H1 (cell line): ENCODE data around the gene CCDC185. TPM values are rescaled to one million over a fixed set of nuclear protein-coding genes. Genes with fewer than 3 reads are reported as not detected.

Source experiments
- CTCF ChIA-PET: fragments of 300-600 bp; sonication (Branson Sonifier 250); formaldehyde crosslinking; loops from one replicate; lab custom pipeline; 2021; ENCODE audit not compliant: partially characterized antibody; lab: Charles Lee
- POLR2A ChIA-PET: fragments of 300-600 bp; sonication (Branson Sonifier 250); formaldehyde crosslinking; loops from one replicate; lab custom pipeline; 2021; ENCODE audit warnings: inconsistent platforms; ENCODE audit not compliant: partially characterized antibody; lab: Charles Lee
- DNase-seq, 2 experiments: peaks; one replicate each; pipeline versions ENCODE4 v3.0.0 to v3.0.0-alpha.2; 2010 to 2022; ENCODE audit warnings: low spot score in 2 of 2, low read depth in 1 of 2, mixed read lengths in 1 of 2
- FAIRE-seq: peaks from 2 replicates; lab custom pipeline; 2011; peaks lifted over from hg19 to GRCh38; lab: Jason Lieb, UNC
- H2AFZ ChIP-seq: 2 replicates; pipeline ENCODE4 v1.8.1; 2012; ENCODE audit warnings: low read length, inconsistent platforms
- H2AK5ac ChIP-seq: 2 replicates; pipeline ENCODE4 v1.6.1; 2013; ENCODE audit warnings: low read depth, low read length
- H2BK120ac ChIP-seq: replicated peaks from 2 replicates; pipeline ENCODE3; 2013; ENCODE audit warnings: low read depth, low read length, inconsistent platforms
- H2BK12ac ChIP-seq: 2 replicates; pipeline ENCODE4 v1.6.1; 2013; ENCODE audit warnings: low read depth, low read length
- H2BK15ac ChIP-seq: 2 replicates; pipeline ENCODE4 v1.6.1; 2013; ENCODE audit warnings: low read length
- H2BK20ac ChIP-seq: 2 replicates; pipeline ENCODE4 v1.6.1; 2013; ENCODE audit warnings: low read length
- H2BK5ac ChIP-seq: 2 replicates; pipeline ENCODE4 v1.6.1; 2013; ENCODE audit warnings: low read depth, low read length
- H3K14ac ChIP-seq: 2 replicates; pipeline ENCODE4 v1.6.1; 2013; ENCODE audit warnings: inconsistent platforms; ENCODE audit not compliant: insufficient read length
- H3K18ac ChIP-seq: 2 replicates; pipeline ENCODE4 v1.6.1; 2013; ENCODE audit warnings: low read length; ENCODE audit errors: extremely low read depth
- H3K23ac ChIP-seq: 2 replicates; pipeline ENCODE4 v1.6.1; 2013; ENCODE audit warnings: inconsistent platforms; ENCODE audit not compliant: insufficient read length
- H3K23me2 ChIP-seq: 2 replicates; pipeline ENCODE4 v1.6.1; 2013; ENCODE audit warnings: low read depth, low read length
- H3K27ac ChIP-seq: 2 replicates; pipeline ENCODE4 v1.6.1; 2011; ENCODE audit warnings: low read depth, low read length, inconsistent platforms
- H3K27me3 ChIP-seq, 4 experiments: replicated peaks in 1 of 4; 1 replicate in 1 of 4; 2 replicates in 3 of 4; pipeline versions ENCODE4 v1.6.1 to v1.8.1; 2011 to 2013; ENCODE audit warnings: low read length in 3 of 4, mild to moderate bottlenecking in 3 of 4, inconsistent platforms in 2 of 4, mixed read lengths in 2 of 4, moderate library complexity in 1 of 4; ENCODE audit not compliant: control insufficient read depth in 3 of 4, insufficient read depth in 3 of 4; ENCODE audit errors: extremely low read depth in 1 of 4
- H3K36me3 ChIP-seq, 4 experiments: 2 replicates each; pipeline versions ENCODE4 v1.6.1 to v1.8.1; 2011 to 2013; ENCODE audit warnings: mild to moderate bottlenecking in 4 of 4, low read length in 3 of 4, moderate library complexity in 2 of 4, control low read depth in 1 of 4, inconsistent platforms in 1 of 4; ENCODE audit not compliant: insufficient read depth in 4 of 4, control insufficient read depth in 2 of 4
- H3K4ac ChIP-seq: replicated peaks from 2 replicates; pipeline ENCODE3; 2013; ENCODE audit warnings: low read length, low read depth, mixed read lengths, inconsistent platforms; ENCODE audit not compliant: insufficient read length
- H3K4me1 ChIP-seq, 4 experiments: replicated peaks in 1 of 4; 1 replicate in 1 of 4; 2 replicates in 3 of 4; pipeline versions ENCODE4 v1.6.1 to v1.8.1; 2011 to 2013; ENCODE audit warnings: low read length in 3 of 4, inconsistent platforms in 2 of 4, mixed read lengths in 1 of 4; ENCODE audit not compliant: insufficient read depth in 4 of 4, control insufficient read depth in 3 of 4
- H3K4me2 ChIP-seq, 2 experiments: 2 replicates each; pipeline versions ENCODE4 v1.6.1 to v1.8.1; 2011 to 2013; ENCODE audit warnings: low read depth in 2 of 2, low read length in 2 of 2, control low read depth in 1 of 2, inconsistent platforms in 1 of 2, mild to moderate bottlenecking in 1 of 2; ENCODE audit not compliant: insufficient read depth in 1 of 2
- H3K4me3 ChIP-seq, 4 experiments: fragments of 200-600, 300-600 bp in 1 of 4; sonication (generic), shearing (Covaris generic), sonication (Bioruptor Twin) in 1 of 4; 2 replicates each; pipeline versions ENCODE4 v1.5.1 to v1.8.1; 2011 to 2016; ENCODE audit warnings: low read length in 4 of 4, low read depth in 3 of 4, control low read depth in 2 of 4, inconsistent platforms in 2 of 4, mild to moderate bottlenecking in 2 of 4, mixed read lengths in 1 of 4, moderate library complexity in 1 of 4; ENCODE audit not compliant: insufficient read depth in 2 of 4; ENCODE audit errors: extremely low read depth in 1 of 4
- H3K56ac ChIP-seq: replicated peaks from 2 replicates; pipeline ENCODE3; 2013; ENCODE audit warnings: low read depth, mild to moderate bottlenecking, mixed read lengths, low read length, inconsistent platforms; ENCODE audit not compliant: insufficient read length
- H3K79me1 ChIP-seq: 2 replicates; pipeline ENCODE4 v1.6.1; 2013; ENCODE audit warnings: low read depth, low read length, control low read depth
- H3K79me2 ChIP-seq, 2 experiments: 2 replicates each; pipeline versions ENCODE4 v1.6.1 to v1.8.1; 2012 to 2013; ENCODE audit warnings: low read length in 2 of 2, mild to moderate bottlenecking in 2 of 2, inconsistent platforms in 1 of 2; ENCODE audit not compliant: insufficient read depth in 2 of 2, control insufficient read depth in 1 of 2
- H3K9ac ChIP-seq, 4 experiments: replicated peaks in 1 of 4; 1 replicate in 1 of 4; 2 replicates in 3 of 4; pipeline versions ENCODE4 v1.6.1 to v1.8.1; 2011 to 2013; ENCODE audit warnings: low read depth in 3 of 4, low read length in 3 of 4, control low read depth in 2 of 4, mild to moderate bottlenecking in 2 of 4, moderate library complexity in 2 of 4, inconsistent platforms in 1 of 4; ENCODE audit errors: extremely low read depth in 1 of 4
- H3K9me3 ChIP-seq, 2 experiments: 2 replicates each; pipeline versions ENCODE4 v1.6.1 to v1.8.1; 2012 to 2013; ENCODE audit warnings: mild to moderate bottlenecking in 2 of 2, moderate library complexity in 2 of 2, control low read depth in 1 of 2, inconsistent platforms in 1 of 2, low read depth in 1 of 2, low read length in 1 of 2, mixed read lengths in 1 of 2; ENCODE audit not compliant: insufficient read depth in 2 of 2
- H4K20me1 ChIP-seq, 2 experiments: replicated peaks in 1 of 2; 2 replicates each; pipeline versions ENCODE3 to v1.8.1; 2011 to 2013; ENCODE audit warnings: inconsistent platforms in 2 of 2, low read length in 2 of 2, mild to moderate bottlenecking in 1 of 2; ENCODE audit not compliant: insufficient read depth in 2 of 2, control insufficient read depth in 1 of 2
- H4K5ac ChIP-seq: 2 replicates; pipeline ENCODE4 v1.6.1; 2013; ENCODE audit warnings: low read length, low read depth, mixed read lengths, inconsistent platforms; ENCODE audit not compliant: insufficient read length
- H4K8ac ChIP-seq: 2 replicates; pipeline ENCODE4 v1.8.0; 2013; ENCODE audit warnings: mild to moderate bottlenecking, moderate library complexity, low read length, inconsistent platforms; ENCODE audit not compliant: insufficient read depth; ENCODE audit errors: extremely low read depth
- H4K91ac ChIP-seq: replicated peaks from 2 replicates; pipeline ENCODE3; 2013; ENCODE audit warnings: low read length, mixed read lengths, inconsistent platforms; ENCODE audit not compliant: insufficient read length
- CBX8 ChIP-seq: fragments of 300-800, 300-1000 bp; sonication (generic); IDR thresholded peaks from 2 replicates; pipeline ENCODE4 v1.7.1; 2016; ENCODE audit warnings: low read depth, low read length, borderline replicate concordance
- CHD2 ChIP-seq: IDR thresholded peaks from 2 replicates; pipeline ENCODE4 v1.6.1; 2012; ENCODE audit warnings: low read length, improper control_type of control experiment
- EP300 ChIP-seq, 2 experiments: IDR thresholded peaks; 1 replicate in 1 of 2; 2 replicates in 1 of 2; pipeline ENCODE4 v1.6.1; 2011 to 2012; ENCODE audit warnings: low read depth in 2 of 2, low read length in 2 of 2, mild to moderate bottlenecking in 2 of 2, borderline replicate concordance in 1 of 2, inconsistent platforms in 1 of 2, moderate library complexity in 1 of 2
- MAFK ChIP-seq: IDR thresholded peaks from 2 replicates; pipeline ENCODE4 v1.6.1; 2012; ENCODE audit warnings: low read depth, mild to moderate bottlenecking, improper control_type of control experiment, low read length
- POLR2AphosphoS5 ChIP-seq: IDR thresholded peaks from 2 replicates; pipeline ENCODE4 v1.6.1; 2011; ENCODE audit warnings: low read depth, low read length
- WGBS, 2 experiments: shearing (Covaris generic) in 1 of 2; methylation state at CpG; one replicate each; pipeline versions ENCODE4 v1.1.6 to v1.1.7; 2013 to 2015; ENCODE audit warnings: low lambda C conversion rate in 2 of 2, mixed read lengths in 2 of 2, inconsistent platforms in 1 of 2, low coverage in 1 of 2, missing lambda C conversion rate in 1 of 2; ENCODE audit not compliant: insufficient replicate concordance in 2 of 2, insufficient coverage in 1 of 2, insufficient read length in 1 of 2; ENCODE audit errors: extremely low coverage in 1 of 2, missing lambda C conversion rate in 1 of 2; 5-methylcytosine and 5-hydroxymethylcytosine counted together
- polyA plus RNA-seq, 7 experiments: library from polyadenylated mRNA; depleted of rRNA in 3 of 7; stranded (reverse) in 5 of 7; unstranded in 2 of 7; fragments of >200 nt in 5 of 7; fragments of 200-250 nt in 2 of 7; gene quantifications; 1 replicate in 5 of 7; 2 replicates in 1 of 7; 4 replicates in 1 of 7; pipeline versions ENCODE4 v1.2.1 to v1.2.3, GENCODE V29; 2011 to 2013; ENCODE audit warnings: missing spikeins in 2 of 7, mixed read lengths in 2 of 7
- total RNA-seq: library from RNA; stranded (reverse); fragmentation: NEBNext Ultra II Directional; extraction: Animal tissue kit (Norgen Biotek cat#: 25700); gene quantifications from 2 replicates; pipeline ENCODE4 v1.2.1, GENCODE V29; 2021

The CCDC185 gene
- total and polyA plus RNA-seq, 2 of the 8 experiments (the other 6 are each of a cell fraction or from before 2014, with no cell fraction given), result not detected

GRCh38 chr1:223347583-223347982, 45.6 kb upstream of the CCDC185 start:
- Histone ChIP-seq H4K91ac (no peak overlapping the region), H3K36me3 (no peaks in the 10 kb centered on the region), H2AFZ (no peak overlapping the region), H2BK15ac (no peak overlapping the region), H3K4me2 (no peak overlapping the region), H3K14ac (no peak overlapping the region), H4K20me1 (no peaks in the 10 kb centered on the region), H3K27ac (no peak overlapping the region), H2BK12ac (no peak overlapping the region), H3K9ac (no peak overlapping the region), H3K4me1 (peaks cover 0 to 4% (median 2%) of the 10 kb centered on the region in 4 experiments; a peak in 2 of 7 replicates), H3K56ac (no peak overlapping the region), H2BK20ac (no peak overlapping the region), H3K9me3 (no peaks in the 10 kb centered on the region), H3K79me2 (no peaks in the 10 kb centered on the region), H2BK5ac (no peak overlapping the region), H2BK120ac (no peak overlapping the region), H3K4ac (no peak overlapping the region), H3K4me3 (no peak overlapping the region), H3K27me3 (no peaks in the 10 kb centered on the region), H3K79me1 (no peaks in the 10 kb centered on the region), H4K8ac (no peak overlapping the region), H3K23me2 (no peaks in the 10 kb centered on the region), H2AK5ac (no peak overlapping the region), H3K18ac (no peak overlapping the region), H4K5ac (no peak overlapping the region), H3K23ac (no peak overlapping the region)
- ChIA-PET CTCF (interaction anchor here (1.9 to 8.0 kb wide), 3 partner anchors 11 to 172 kb away, joined by 6 to 45 read pairs (median 10); partner anchors contain the start of gene SUSD4), POLR2A (no interaction called here)
- no peak for FAIRE-seq
- 87% methylated on average over 4 of the region's 4 CpGs; no CpG with 5 or more reads in 1 of the 2 experiments for WGBS, 2 experiments
- TF ChIP-seq CHD2, result no peak
- no peak for TF ChIP-seq EP300 (IDR thresholded peaks at IDR 0.05; ENCODE audit: borderline replicate concordance in 1 of 2, low read depth in 2 of 2, low read length in 2 of 2)
- TF ChIP-seq POLR2AphosphoS5, result no peak
- no peak for TF ChIP-seq CBX8
- no peak for TF ChIP-seq MAFK
- no peak for DNase-seq
